ENCODE data around the gene ACAP3.

ACAP3 gene

GRCh38 chr1:1309251-1310108 lies 1.8 kb upstream of the ACAP3 start:
- TF ChIP-seq, protein P1, sequence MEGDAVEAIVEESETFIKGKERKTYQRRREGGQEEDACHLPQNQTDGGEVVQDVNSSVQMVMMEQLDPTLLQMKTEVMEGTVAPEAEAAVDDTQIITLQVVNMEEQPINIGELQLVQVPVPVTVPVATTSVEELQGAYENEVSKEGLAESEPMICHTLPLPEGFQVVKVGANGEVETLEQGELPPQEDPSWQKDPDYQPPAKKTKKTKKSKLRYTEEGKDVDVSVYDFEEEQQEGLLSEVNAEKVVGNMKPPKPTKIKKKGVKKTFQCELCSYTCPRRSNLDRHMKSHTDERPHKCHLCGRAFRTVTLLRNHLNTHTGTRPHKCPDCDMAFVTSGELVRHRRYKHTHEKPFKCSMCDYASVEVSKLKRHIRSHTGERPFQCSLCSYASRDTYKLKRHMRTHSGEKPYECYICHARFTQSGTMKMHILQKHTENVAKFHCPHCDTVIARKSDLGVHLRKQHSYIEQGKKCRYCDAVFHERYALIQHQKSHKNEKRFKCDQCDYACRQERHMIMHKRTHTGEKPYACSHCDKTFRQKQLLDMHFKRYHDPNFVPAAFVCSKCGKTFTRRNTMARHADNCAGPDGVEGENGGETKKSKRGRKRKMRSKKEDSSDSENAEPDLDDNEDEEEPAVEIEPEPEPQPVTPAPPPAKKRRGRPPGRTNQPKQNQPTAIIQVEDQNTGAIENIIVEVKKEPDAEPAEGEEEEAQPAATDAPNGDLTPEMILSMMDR (IDR thresholded peaks at IDR 0.05; ENCODE audit: control insufficient read depth, extremely low read depth, insufficient read depth) = no peak
- peak overlapping the region; percentile 66 for H3K4me3 ChIP-seq (ENCODE audit: low read depth, low read length)
- no peak for DNase-seq (ENCODE audit: low read depth)

- TF ChIP-seq, protein P1 (IDR thresholded peaks at IDR 0.05; ENCODE audit: control insufficient read depth, extremely low read depth, insufficient read depth) = no peak
- H3K4me3 ChIP-seq (ENCODE audit: low read depth, low read length) = peak overlapping the region; percentile 66
- DNase-seq (ENCODE audit: low read depth) = no peak
These were observed 1.1 kb upstream of the ACAP3 start for GRCh38 chr1:1308756-1309250.

DNA sequence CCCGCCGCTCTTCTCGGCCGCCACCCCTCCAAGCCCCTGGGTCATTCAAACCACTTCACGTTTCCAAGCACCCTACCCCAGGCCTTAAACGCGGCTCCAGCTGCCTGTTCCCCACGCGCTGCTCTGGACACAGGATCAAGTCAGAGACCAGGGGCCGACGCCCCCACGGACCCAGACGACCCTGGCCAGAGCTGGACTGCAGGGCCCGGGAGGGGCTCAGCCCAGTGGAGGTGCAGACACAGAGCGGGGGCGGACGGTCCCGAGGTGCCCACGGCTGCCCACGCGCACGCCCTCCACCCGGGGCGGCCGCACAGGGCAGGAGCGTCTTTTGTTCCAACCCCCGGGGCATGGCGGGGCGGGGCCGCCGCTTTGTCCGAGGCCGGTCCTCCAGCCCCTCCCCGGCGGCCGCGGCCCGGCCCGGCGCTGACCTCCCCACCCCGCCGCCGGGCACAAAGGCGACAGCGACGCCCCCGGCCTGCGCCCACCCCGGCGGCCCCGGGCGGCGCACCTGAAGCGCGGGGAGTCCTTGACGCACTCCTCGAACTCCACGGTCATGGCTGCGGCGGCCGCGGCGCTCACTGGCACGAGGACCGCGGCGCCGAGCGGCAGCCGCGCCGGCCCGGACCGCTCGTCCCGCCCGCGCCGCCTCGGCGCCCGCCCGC lies 338 bp downstream of the ACAP3 start:
- DNase-seq (ENCODE audit: low read depth) = no peak
- TF ChIP-seq, protein P1 (IDR thresholded peaks at IDR 0.05; ENCODE audit: control insufficient read depth, extremely low read depth, insufficient read depth) = no peak
- peak overlapping the region; percentile 66 for H3K4me3 ChIP-seq (ENCODE audit: low read depth, low read length)

DNA sequence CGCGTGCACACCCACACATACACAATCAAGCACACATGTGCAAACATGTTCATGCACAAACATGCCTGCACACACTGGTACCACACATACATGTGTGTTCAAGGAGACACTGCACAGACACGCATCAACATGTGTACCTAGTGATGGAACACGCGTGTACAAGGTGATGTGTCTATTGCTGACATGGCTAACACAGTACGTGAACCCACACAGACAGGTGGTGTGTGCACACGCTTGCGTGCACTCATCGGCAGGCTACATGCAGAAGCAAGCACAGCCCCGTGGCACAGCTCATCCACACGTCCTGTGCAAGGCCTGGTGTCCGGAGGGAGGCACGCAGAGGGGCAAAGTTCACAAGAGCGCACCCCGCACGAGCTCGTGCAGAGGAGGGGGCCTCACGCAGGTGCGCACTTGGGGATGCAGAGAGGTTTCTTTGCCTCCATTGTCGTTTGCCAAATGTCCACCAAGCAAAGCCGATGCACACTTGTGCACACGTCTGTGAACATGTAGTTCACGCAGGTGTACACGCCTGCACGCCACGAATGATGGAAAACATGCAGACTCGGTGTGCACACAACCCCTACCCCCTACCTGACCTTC lies 969 bp downstream of the ACAP3 start:
- TF ChIP-seq, protein P1 (IDR thresholded peaks at IDR 0.05; ENCODE audit: control insufficient read depth, extremely low read depth, insufficient read depth) = no peak
- H3K4me3 ChIP-seq (ENCODE audit: low read depth, low read length) = peak overlapping the region; percentile 66
- no peak for DNase-seq (ENCODE audit: low read depth)

DNA sequence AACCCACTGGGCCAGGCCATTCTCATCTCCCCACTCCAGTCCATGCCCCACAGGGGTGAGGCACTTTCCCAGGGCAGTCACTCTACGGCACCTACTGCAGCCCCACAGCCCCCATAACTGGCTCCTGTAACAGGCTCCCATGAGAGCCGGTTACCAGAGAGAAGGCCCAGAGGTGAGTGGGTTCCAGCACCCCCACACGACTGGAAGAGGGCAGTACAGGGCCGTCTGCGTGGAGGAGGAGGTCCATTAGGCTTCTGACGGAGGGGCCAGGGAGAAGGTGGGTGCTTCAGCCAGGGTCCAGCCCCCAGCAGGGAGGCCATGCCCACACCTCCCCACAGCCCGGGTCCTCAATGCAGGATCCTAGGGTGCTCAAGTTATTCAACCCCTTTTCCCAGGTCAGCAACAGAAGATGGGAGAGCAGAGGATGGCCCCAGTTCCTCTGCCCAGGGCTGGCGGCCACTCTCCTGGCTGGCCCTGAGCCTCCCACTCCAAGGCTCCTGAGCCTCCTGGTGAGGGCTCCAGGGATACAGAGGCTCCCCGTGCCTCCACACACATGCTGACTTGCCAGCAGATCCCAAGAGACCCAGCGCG lies 1.6 kb downstream of the ACAP3 start:
- no peak for DNase-seq (ENCODE audit: low read depth)
- TF ChIP-seq, protein P1 (IDR thresholded peaks at IDR 0.05; ENCODE audit: control insufficient read depth, extremely low read depth, insufficient read depth) = no peak
- H3K4me3 ChIP-seq (ENCODE audit: low read depth, low read length) = peak overlapping the region; percentile 66

DNA sequence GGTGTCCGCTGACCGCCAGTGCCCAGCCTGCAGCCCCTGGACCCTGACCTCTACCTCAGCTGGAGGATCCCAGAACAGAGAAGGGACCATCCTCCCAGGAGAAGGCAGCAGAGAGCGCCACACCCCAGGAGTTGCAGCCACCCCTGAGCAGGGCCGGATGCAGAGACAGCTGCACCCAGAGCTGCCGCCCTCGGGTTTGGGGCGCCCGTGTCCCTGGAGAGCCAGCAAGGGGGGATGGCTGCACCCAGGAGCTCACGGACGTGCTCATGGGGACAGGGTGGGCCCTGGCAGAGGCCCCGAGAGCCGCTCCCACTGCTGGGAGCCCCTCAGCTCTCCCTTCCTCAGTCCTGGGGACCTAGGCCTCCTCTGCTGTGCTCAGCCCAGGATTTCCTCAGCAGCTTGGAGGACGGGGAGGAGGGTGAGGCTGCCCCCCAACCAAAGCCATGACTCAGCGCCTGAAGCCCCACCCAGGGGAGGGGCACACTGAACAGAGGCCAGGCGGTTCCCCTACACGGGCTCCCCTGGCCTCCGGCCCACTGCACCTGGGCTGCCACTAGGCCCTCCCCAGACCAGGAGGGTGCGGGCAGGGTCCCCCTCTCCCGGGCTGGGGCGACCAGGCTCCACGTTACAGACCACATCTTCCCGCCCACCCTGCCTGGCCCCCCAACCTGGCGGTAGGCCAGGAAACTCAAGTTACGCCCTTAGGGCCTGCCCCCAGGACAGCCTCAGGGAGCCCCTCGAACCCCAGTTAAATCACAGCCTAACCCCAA lies 2.2 kb downstream of the ACAP3 start:
- DNase-seq (ENCODE audit: low read depth) = no peak
- TF ChIP-seq, protein P1 (IDR thresholded peaks at IDR 0.05; ENCODE audit: control insufficient read depth, extremely low read depth, insufficient read depth) = no peak
- peak overlapping the region; percentile 66 for H3K4me3 ChIP-seq (ENCODE audit: low read depth, low read length)
